ENCODE data around the gene ETFDH.

The ETFDH gene

GRCh38 chr4:158671915-158672806, at the start of gene ETFDH:
Gene ETFDH, plus strand, starts transcription at chr4:158672296. Its CDS starts 161 bp downstream, at chr4:158672457.
- peak; percentile 100 for DNase-seq

DNA sequence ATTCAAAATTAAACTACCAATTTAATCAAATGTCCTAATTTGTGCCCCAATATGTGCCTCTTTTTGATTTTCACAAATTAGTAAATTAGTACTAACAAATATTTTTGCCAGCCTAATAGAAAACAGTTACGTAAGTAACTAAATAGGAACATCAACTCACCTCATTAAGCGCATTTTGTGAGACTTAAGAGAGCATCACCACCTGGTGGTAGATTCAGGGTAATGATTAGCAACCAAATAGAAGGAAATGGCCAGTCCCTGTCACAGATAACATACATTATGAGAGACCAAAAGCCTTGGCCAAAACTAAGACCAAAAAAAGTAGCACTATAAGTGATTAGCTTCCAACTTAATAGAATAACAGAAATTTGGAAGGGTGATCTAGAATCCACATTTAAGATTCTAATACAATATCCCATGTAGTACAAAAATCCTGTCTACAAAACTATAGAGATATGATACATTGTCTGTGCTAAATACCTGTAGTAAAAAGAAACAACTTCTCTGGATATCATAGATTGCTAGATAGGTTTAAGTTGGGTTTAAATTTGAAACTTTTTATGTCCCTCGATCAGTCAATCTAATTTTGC, 47.1 kb upstream of the ETFDH start:
- DNase-seq: peak; percentile 80

DNA sequence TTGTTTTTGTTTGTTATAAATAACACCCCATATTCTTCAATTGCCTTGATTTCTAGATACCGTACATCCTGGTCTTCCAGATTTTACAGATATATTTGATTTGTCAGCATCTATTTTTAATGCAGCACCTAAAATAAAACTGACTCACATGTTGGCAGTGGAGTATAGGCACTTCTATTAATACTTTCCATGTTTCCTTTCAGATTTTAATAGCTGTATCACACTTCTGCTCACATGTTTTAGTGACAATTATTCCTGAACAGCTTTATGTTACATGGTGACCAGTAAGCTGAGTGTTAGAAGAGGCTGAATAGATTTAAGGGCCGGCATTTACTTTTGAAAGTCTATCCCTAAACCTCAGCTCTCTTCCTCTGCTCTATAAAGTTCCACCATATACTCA, 46.6 kb upstream of the ETFDH start:
- DNase-seq: no peak

GRCh38 chr4:158630893-158631292, 41.2 kb upstream of the ETFDH start:
- DNase-seq: no peak

GRCh38 chr4:158636619-158637018, 35.5 kb upstream of the ETFDH start:
- no peak for DNase-seq

DNA sequence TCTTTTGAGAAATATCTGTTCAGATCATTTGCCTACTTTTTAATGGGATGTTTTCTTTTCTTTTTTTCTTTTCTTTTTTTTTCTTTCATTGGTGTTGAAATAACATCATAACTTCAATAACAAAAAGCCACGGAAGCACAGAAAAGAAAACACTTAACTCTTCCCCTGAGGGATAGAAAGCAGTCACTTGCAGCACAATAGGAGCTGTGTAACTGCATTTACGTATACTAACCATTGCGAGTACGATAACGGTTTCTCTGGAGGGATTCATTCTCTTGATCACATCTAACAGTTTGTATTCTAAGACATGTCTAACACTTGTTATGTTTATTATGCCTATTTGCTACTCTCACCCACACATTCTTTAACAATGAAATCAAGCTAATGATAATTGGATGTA, 27.7 kb upstream of the ETFDH start:
- DNase-seq: no peak

GRCh38 chr4:158644760-158645159, 27.3 kb upstream of the ETFDH start:
- no peak for DNase-seq

DNA sequence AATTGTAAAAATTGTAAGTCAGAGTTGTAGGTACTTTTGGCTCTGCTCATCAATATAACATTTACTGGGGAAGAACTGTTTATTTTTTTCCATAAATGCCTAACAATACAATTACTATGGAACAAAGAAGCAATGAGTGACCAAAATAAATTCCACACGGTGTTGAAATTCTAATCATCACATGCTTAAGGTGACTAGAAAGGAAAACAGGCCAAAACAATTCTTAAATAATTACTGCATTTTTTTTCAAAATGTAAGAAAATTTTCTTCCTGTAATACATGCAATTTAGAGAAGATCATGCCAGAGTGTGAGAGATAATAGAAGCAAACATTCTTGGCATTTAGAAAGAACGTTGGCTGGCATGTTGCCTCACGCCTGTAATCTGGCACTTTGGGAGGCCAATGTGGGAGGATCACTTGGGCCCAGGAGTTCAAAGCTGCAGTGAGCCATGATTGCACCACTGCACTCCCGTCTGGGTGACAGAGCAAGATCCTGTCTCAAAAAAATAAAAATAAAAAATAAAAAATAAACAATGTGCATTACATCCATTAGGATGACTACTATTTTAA, 22.9 kb upstream of the ETFDH start:
- no peak for DNase-seq

DNA sequence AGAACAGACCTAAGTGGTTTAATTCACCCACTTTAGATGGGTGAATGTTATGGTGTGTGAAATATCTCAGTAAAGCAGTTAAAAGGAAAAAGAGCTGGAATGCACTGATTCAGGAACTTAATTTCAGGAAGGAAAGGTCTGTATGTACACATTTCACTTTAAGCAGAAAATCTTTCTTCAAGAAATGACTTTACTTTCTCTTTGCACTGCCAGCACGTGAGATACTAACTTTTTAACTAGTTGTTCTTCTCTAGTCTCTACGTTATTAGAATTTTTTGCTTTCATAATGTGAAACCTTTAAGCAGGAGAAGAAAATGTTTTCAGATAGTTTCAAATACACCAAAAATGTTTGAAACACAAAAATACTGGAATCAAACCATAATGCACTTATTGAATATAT, 19.2 kb upstream of the ETFDH start:
- peak; percentile 17 for DNase-seq

DNA sequence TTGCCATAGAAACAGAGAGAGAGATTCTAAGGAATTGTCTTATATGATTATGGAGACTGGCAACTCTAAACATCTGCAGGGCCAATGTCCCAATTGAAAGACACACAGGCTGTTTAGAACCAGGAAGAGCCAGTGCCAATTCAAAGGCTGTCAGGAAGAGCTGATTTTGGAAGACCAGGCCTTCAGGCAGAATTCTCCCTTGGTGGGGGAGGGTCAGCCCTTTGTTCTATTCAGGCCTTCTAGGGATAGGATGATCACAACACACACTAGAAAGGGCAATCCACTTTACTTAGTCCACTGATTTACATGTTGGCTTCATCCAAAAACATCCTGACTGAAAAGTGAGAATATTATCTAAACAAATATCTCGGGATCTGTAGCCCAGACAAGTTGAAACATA, 15.7 kb upstream of the ETFDH start:
- no peak for DNase-seq

- no peak for DNase-seq
Observed at GRCh38 chr4:158657291-158657690, 14.8 kb upstream of the ETFDH start.

- peak; percentile 53 for DNase-seq
Observed at GRCh38 chr4:158663255-158663654, 8.8 kb upstream of the ETFDH start.

- peak; percentile 52 for DNase-seq
Observed at GRCh38 chr4:158663707-158664625, 8.1 kb upstream of the ETFDH start.

- DNase-seq: no peak
Observed at GRCh38 chr4:158664806-158665205, 7.3 kb upstream of the ETFDH start.

DNA sequence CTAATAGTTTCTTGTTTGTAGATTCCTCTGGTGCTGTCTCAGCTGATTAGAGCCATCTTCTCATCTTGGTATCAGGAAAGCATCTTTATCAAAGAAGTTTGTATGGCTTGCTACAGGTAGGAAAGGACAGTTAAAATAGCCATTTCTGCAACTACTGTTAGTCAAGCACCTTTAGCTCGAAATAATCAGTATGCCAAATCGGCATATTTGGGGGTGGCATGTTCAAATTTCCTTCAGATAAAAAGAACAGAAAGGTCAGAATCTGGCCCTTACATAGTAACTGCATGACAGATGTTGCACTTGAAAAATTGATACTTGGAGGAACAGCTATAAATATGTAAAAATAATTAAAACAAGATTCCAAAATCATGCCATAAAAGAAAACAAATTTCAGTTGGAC, 5.2 kb upstream of the ETFDH start:
- DNase-seq: no peak

DNA sequence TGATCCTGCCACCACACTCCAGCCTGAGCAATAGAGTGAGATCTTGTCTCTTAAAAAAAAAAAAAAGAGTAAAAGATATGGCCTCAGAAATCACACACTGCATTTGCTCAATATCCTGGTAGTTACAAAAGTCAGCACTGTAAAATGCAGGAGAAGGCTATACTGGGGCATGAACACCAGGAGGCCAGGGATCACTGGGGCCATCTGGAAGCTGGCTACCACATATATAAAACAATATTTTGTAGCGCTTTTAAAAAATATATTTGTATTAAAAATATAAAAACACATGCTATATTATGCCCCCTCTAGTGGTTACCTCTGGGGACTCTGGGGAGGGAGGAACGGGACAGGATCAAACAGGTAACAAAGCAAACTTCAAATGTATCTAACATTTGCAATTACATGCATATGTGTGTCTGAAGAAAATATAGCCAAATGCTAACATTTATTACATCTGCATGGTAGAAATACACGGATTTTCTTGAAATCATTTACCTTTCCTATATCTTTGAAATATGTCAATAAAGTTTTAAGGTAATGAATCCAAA, 4.4 kb upstream of the ETFDH start:
- DNase-seq: peak; percentile 66

GRCh38 chr4:158669310-158669709, 2.8 kb upstream of the ETFDH start:
- DNase-seq: no peak

- DNase-seq: peak; percentile 62
Observed at GRCh38 chr4:158670975-158671664, 976 bp upstream of the ETFDH start.

- no peak for DNase-seq
Observed at GRCh38 chr4:158671665-158671914, 506 bp upstream of the ETFDH start, which contains the start of gene C4orf46. Gene C4orf46, minus strand, starts transcription at chr4:158671887. Its CDS starts 86 bp downstream, at chr4:158671801.

DNA sequence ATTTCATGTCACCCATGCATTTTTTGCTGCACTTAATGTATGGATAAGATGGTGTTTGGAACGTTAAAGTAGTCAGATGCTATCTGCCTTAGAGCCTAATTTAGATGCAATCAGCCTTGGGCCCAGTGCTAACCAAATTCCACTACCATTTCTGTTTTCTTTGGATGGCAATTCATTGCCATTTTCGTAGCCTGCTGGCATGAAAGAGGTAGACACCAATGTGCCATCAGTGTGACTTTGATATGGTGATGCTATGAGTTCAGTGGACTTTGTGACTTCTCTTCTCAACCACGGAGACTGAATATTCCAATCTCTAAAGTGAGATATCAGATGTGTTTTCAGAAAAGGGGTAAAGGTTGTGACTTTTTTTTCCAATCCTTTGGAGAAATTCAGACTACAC, 1.5 kb downstream of the ETFDH start:
- DNase-seq: no peak

- no peak for DNase-seq
Observed at GRCh38 chr4:158676076-158676475, 4.0 kb downstream of the ETFDH start.

GRCh38 chr4:158678767-158679166, 6.7 kb downstream of the ETFDH start:
- no peak for DNase-seq
